HG03565 (cell line): Measurements from ENCODE around the gene FNDC10.

ENCODE experiments used
- ATAC-seq: cut with Tn5 transposase; IDR thresholded peaks from one replicate; pipeline ENCODE4 v1.9.1; 2021; ENCODE audit warnings: mild to moderate bottlenecking, moderate library complexity; ENCODE audit not compliant: unreplicated experiment

Gene FNDC10

DNA sequence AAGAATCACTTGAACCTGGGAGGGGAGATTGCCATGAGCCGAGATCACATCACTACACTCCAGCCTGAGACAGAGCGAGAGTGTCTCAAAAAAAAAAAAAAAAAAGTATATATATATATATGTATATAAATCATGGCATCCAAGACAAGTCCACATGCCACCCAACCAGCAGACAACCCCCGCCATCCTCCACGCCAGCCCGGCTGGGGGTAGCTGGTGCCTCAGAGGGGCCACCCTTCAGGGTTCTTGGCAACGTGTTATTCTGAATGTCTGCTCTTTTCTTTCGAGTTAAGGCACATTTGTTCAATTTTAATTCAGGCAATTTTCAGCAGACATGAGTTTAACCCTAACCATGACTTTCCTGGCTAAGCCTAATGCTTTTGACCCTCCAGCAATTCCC, 49.8 kb downstream of the FNDC10 start:
- ATAC-seq, result no peak

DNA sequence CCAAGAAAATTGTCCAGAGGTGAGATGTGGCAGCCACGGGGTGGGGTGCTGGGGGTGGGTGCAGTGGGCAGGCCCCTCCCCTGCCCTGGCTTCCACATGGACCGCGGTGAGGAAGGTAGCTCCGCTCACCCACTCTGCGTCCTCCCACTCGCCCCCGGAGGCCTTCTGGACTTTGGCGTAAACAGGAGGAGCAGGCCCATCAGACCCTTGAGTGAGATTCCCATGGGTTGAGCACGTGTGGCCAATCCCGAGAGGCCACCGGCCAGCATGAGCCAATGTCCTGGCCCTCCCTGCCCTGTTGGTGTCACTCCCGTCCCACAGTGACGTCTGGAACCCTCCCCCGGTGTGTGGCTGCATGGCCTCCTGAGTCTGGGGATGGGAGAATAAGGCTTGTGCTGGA, 51.3 kb downstream of the FNDC10 start:
- ATAC-seq, result no peak
